IPS DF 4.7 (cell line): ENCODE data around the gene EQTN.

Experiments used
- DNase-seq: peaks from one replicate; pipeline ENCODE4 v3.0.0-alpha.2; 2013; ENCODE audit warnings: low spot score; ENCODE audit errors: extremely low read depth

Gene EQTN

GRCh38 chr9:27297050-27297449 lies at the start of gene EQTN:
EQTN (minus strand) TSS chr9:27297150; CDS start chr9:27297055, 95 bp downstream.
- DNase-seq = no peak

- DNase-seq = no peak
Measured at GRCh38 chr9:27344776-27345175, 47.8 kb upstream of the EQTN start.

GRCh38 chr9:27341545-27342294 lies 44.8 kb upstream of the EQTN start:
- no peak for DNase-seq

GRCh38 chr9:27340961-27341511 lies 44.1 kb upstream of the EQTN start:
- DNase-seq = no peak

- DNase-seq = no peak
Measured at GRCh38 chr9:27340285-27340674, 43.3 kb upstream of the EQTN start.

- no peak for DNase-seq
Measured at GRCh38 chr9:27339661-27340284, 42.8 kb upstream of the EQTN start.

GRCh38 chr9:27338527-27338903 lies 41.6 kb upstream of the EQTN start:
- DNase-seq = no peak

GRCh38 chr9:27337833-27338526 lies 41.0 kb upstream of the EQTN start:
- DNase-seq = no peak

- no peak for DNase-seq
Measured at GRCh38 chr9:27337236-27337635, 40.3 kb upstream of the EQTN start.

- no peak for DNase-seq
Measured at GRCh38 chr9:27336829-27337228, 39.9 kb upstream of the EQTN start.

- DNase-seq = no peak
Measured at GRCh38 chr9:27336126-27336525, 39.2 kb upstream of the EQTN start.

GRCh38 chr9:27335075-27335474 lies 38.1 kb upstream of the EQTN start:
- DNase-seq = no peak

- peak; percentile 92 for DNase-seq
Measured at GRCh38 chr9:27333241-27334052, 36.5 kb upstream of the EQTN start.

- DNase-seq = no peak
Measured at GRCh38 chr9:27331393-27331792, 34.4 kb upstream of the EQTN start.

- DNase-seq = no peak
Measured at GRCh38 chr9:27329291-27329690, 32.3 kb upstream of the EQTN start.

- DNase-seq = no peak
Measured at GRCh38 chr9:27328483-27328882, 31.5 kb upstream of the EQTN start.

- DNase-seq = no peak
Measured at GRCh38 chr9:27311184-27311583, 14.2 kb upstream of the EQTN start.

- no peak for DNase-seq
Measured at GRCh38 chr9:27310582-27310981, 13.6 kb upstream of the EQTN start.

- DNase-seq = peak; percentile 28
Measured at GRCh38 chr9:27308691-27309390, 11.9 kb upstream of the EQTN start.

GRCh38 chr9:27304521-27304920 lies 7.6 kb upstream of the EQTN start:
- DNase-seq = no peak

- DNase-seq = no peak
Measured at GRCh38 chr9:27303219-27303618, 6.3 kb upstream of the EQTN start.
